ENCODE data around the gene DSC2. TPM values are rescaled to one million over a fixed set of nuclear protein-coding genes. Genes with fewer than 3 reads are reported as not detected.
"Not testable (repeated sequence)": the region's sequence is repeated elsewhere in the genome, so short reads cannot be mapped to it uniquely, and the experiment has no call there.

DSC2 gene
- total and polyA plus RNA-seq, 5 donors from 2014 or later, result not detected

- Mint-ChIP-seq H3K36me3 (no peaks in the 10 kb centered on the region), H3K4me1 (no peaks in the 10 kb centered on the region), H3K27ac (no peak overlapping the region), H3K4me3 (no peak overlapping the region), H3K9me3 (peaks cover 5 to 25% (median 8%) of the 10 kb centered on the region in 7 donors), H3K27me3 (peaks cover 27% of the 10 kb centered on the region)
- Histone ChIP-seq H3K36me3 (ENCODE audit: control insufficient read depth, insufficient read depth, low read length) (no peaks in the 10 kb centered on the region), H3K4me3 (ENCODE audit: low read depth, low read length) (no peak overlapping the region), H3K27me3 (ENCODE audit: control insufficient read depth, insufficient read depth, low read length) (no peaks in the 10 kb centered on the region), H3K27ac (ENCODE audit: insufficient read depth, low read length, poor library complexity, severe bottlenecking) (no peak overlapping the region), H3K9me3 (ENCODE audit: control insufficient read depth in 2 of 2, low read length in 2 of 2) (peaks cover 4 to 12% of the 10 kb centered on the region in 2 experiments), H3K4me1 (ENCODE audit: control insufficient read depth, insufficient read depth, low read length, poor library complexity, severe bottlenecking) (no peaks in the 10 kb centered on the region)
- ATAC-seq (ENCODE audit: low read depth in 2 of 2), result no peak
- no peak for DNase-seq
Observed at GRCh38 chr18:31042084-31042405, 60.2 kb downstream of the DSC2 start.

- Histone ChIP-seq H3K9me3 (ENCODE audit: control insufficient read depth in 2 of 2, low read length in 2 of 2) (peaks cover 4 to 12% of the 10 kb centered on the region in 2 experiments), H3K27me3 (ENCODE audit: control insufficient read depth, insufficient read depth, low read length) (no peaks in the 10 kb centered on the region), H3K27ac (ENCODE audit: insufficient read depth, low read length, poor library complexity, severe bottlenecking) (no peak overlapping the region), H3K4me3 (ENCODE audit: low read depth, low read length) (no peak overlapping the region), H3K4me1 (ENCODE audit: control insufficient read depth, insufficient read depth, low read length, poor library complexity, severe bottlenecking) (no peaks in the 10 kb centered on the region), H3K36me3 (ENCODE audit: control insufficient read depth, insufficient read depth, low read length) (no peaks in the 10 kb centered on the region)
- Mint-ChIP-seq H3K36me3 (no peaks in the 10 kb centered on the region), H3K9me3 (peaks cover 5 to 23% (median 8%) of the 10 kb centered on the region in 7 donors), H3K4me3 (no peak overlapping the region), H3K27ac (no peak overlapping the region), H3K4me1 (no peaks in the 10 kb centered on the region), H3K27me3 (peaks cover 27% of the 10 kb centered on the region)
- ATAC-seq (ENCODE audit: low read depth in 2 of 2) (no peak), DNase-seq (no peak)
Observed at GRCh38 chr18:31041271-31042083, 60.7 kb downstream of the DSC2 start.

DNA sequence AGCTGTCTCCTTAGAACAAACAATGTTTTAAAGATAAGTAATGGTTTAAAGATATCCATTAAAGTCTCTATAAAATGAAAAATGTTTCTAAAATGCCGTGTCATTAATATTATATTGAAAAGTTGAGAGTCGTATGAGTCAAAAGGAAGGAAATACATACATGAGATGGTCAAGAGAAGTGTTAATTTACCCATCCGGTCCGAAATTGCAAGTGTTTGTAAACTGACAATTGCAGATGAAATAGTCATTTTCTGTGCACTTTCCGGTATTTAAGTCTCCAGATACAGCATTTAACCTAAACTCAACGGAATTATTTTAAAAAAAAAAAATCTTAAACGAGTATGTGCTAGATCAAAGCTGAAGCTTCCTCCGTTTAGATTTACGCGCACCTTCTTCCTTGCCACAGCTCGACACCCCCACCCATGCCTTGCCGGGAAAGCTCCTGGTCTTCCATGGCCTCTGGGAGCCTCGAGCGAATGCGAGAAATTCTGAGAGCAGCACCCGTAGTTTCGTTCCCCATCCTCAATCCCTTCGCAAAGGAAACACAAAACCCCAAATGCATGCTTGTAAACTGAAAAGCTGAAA is 61.4 kb downstream of the DSC2 start:
- Histone ChIP-seq H3K4me1 (ENCODE audit: control insufficient read depth, insufficient read depth, low read length, poor library complexity, severe bottlenecking) (no peaks in the 10 kb centered on the region), H3K27me3 (ENCODE audit: control insufficient read depth, insufficient read depth, low read length) (no peaks in the 10 kb centered on the region), H3K36me3 (ENCODE audit: control insufficient read depth, insufficient read depth, low read length) (no peaks in the 10 kb centered on the region), H3K9me3 (ENCODE audit: control insufficient read depth in 2 of 2, low read length in 2 of 2) (peaks cover 4 to 12% of the 10 kb centered on the region in 2 experiments), H3K27ac (ENCODE audit: insufficient read depth, low read length, poor library complexity, severe bottlenecking) (no peak overlapping the region), H3K4me3 (ENCODE audit: low read depth, low read length) (no peak overlapping the region)
- no peak for ATAC-seq (ENCODE audit: low read depth in 2 of 2)
- Mint-ChIP-seq H3K9me3 (peaks cover 4 to 23% (median 6%) of the 10 kb centered on the region in 7 donors), H3K4me1 (no peaks in the 10 kb centered on the region), H3K4me3 (no peak overlapping the region), H3K27me3 (peaks cover 27% of the 10 kb centered on the region), H3K36me3 (no peaks in the 10 kb centered on the region), H3K27ac (no peak overlapping the region)
- DNase-seq, result no peak

DNA sequence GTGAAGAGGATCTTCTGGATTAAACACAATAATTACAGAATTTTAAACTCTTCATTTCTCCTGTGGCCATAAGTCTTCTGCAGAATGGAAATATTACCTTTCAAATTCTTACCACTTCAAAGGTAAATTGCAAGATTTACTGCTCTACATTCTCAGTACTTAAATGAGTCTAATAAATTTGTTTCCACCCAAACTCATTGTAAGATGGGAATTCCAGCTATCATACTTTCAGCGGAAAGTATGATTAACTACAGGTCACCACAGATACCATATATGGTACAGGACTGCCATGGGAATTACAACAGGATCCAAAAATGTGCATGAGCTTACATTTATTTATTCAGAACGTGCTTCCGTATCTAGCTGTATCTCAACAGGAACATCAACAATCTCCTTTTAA is 62.8 kb downstream of the DSC2 start:
- Mint-ChIP-seq H3K27me3 (peaks cover 27% of the 10 kb centered on the region), H3K4me3 (no peak overlapping the region), H3K27ac (no peak overlapping the region), H3K9me3 (peaks cover 2 to 22% (median 4%) of the 10 kb centered on the region in 7 donors), H3K36me3 (no peaks in the 10 kb centered on the region), H3K4me1 (no peaks in the 10 kb centered on the region)
- Histone ChIP-seq H3K4me3 (ENCODE audit: low read depth, low read length) (no peak overlapping the region), H3K27me3 (ENCODE audit: control insufficient read depth, insufficient read depth, low read length) (no peaks in the 10 kb centered on the region), H3K4me1 (ENCODE audit: control insufficient read depth, insufficient read depth, low read length, poor library complexity, severe bottlenecking) (no peaks in the 10 kb centered on the region), H3K9me3 (ENCODE audit: control insufficient read depth in 2 of 2, low read length in 2 of 2) (peaks cover 4 to 12% of the 10 kb centered on the region in 2 experiments), H3K36me3 (ENCODE audit: control insufficient read depth, insufficient read depth, low read length) (no peaks in the 10 kb centered on the region), H3K27ac (ENCODE audit: insufficient read depth, low read length, poor library complexity, severe bottlenecking) (no peak overlapping the region)
- DNase-seq (no peak), ATAC-seq (ENCODE audit: low read depth in 2 of 2) (no peak)

DNA sequence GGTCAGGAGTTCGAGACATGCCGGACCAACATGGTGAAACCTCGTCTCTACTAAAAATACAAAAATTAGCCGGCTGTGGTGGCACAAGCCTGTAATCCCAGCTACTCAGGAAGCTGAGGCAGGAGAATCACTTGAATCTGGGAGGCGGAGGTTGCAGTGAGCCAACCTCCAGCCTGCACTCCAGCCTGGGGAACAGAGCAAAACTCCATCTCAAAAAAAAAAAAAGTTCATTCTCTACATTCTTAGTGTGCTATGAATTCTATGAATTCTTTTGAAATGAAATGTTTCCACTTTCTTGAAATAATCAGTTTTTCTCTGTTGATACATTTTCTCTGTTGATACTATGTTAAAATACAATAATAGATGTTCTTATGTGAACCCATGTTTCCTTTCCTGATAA is 64.5 kb downstream of the DSC2 start:
- not testable (repeated sequence) for DNase-seq; H3K4me3 Mint-ChIP-seq; H3K36me3 Mint-ChIP-seq; H3K36me3 ChIP-seq (ENCODE audit: control insufficient read depth, insufficient read depth, low read length); H3K4me3 ChIP-seq (ENCODE audit: low read depth, low read length); H3K27ac ChIP-seq (ENCODE audit: insufficient read depth, low read length, poor library complexity, severe bottlenecking); H3K4me1 ChIP-seq (ENCODE audit: control insufficient read depth, insufficient read depth, low read length, poor library complexity, severe bottlenecking); ATAC-seq (ENCODE audit: low read depth in 2 of 2); H3K27me3 ChIP-seq (ENCODE audit: control insufficient read depth, insufficient read depth, low read length); H3K4me1 Mint-ChIP-seq; H3K27ac Mint-ChIP-seq
- Mint-ChIP-seq H3K27me3 (peaks cover 21% of the 10 kb centered on the region), H3K9me3 (peaks cover 1 to 12% (median 4%) of the 10 kb centered on the region in 7 donors)
- H3K9me3 ChIP-seq (ENCODE audit: control insufficient read depth in 2 of 2, low read length in 2 of 2), result peaks cover 2 to 12% of the 10 kb centered on the region in 2 experiments

GRCh38 chr18:31034541-31034940 is 67.7 kb downstream of the DSC2 start:
- Mint-ChIP-seq H3K27me3 (no peaks in the 10 kb centered on the region), H3K36me3 (no peaks in the 10 kb centered on the region), H3K4me3 (no peak overlapping the region), H3K9me3 (peaks cover 1 to 4% (median 4%) of the 10 kb centered on the region in 7 donors), H3K27ac (no peak overlapping the region), H3K4me1 (no peaks in the 10 kb centered on the region)
- Histone ChIP-seq H3K27ac (ENCODE audit: insufficient read depth, low read length, poor library complexity, severe bottlenecking) (no peak overlapping the region), H3K4me1 (ENCODE audit: control insufficient read depth, insufficient read depth, low read length, poor library complexity, severe bottlenecking) (no peaks in the 10 kb centered on the region), H3K27me3 (ENCODE audit: control insufficient read depth, insufficient read depth, low read length) (no peaks in the 10 kb centered on the region), H3K4me3 (ENCODE audit: low read depth, low read length) (no peak overlapping the region), H3K36me3 (ENCODE audit: control insufficient read depth, insufficient read depth, low read length) (no peaks in the 10 kb centered on the region), H3K9me3 (ENCODE audit: control insufficient read depth in 2 of 2, low read length in 2 of 2) (peaks cover 0 to 2% of the 10 kb centered on the region in 2 experiments)
- ATAC-seq (ENCODE audit: low read depth in 2 of 2), result no peak
- DNase-seq, result no peak

DNA sequence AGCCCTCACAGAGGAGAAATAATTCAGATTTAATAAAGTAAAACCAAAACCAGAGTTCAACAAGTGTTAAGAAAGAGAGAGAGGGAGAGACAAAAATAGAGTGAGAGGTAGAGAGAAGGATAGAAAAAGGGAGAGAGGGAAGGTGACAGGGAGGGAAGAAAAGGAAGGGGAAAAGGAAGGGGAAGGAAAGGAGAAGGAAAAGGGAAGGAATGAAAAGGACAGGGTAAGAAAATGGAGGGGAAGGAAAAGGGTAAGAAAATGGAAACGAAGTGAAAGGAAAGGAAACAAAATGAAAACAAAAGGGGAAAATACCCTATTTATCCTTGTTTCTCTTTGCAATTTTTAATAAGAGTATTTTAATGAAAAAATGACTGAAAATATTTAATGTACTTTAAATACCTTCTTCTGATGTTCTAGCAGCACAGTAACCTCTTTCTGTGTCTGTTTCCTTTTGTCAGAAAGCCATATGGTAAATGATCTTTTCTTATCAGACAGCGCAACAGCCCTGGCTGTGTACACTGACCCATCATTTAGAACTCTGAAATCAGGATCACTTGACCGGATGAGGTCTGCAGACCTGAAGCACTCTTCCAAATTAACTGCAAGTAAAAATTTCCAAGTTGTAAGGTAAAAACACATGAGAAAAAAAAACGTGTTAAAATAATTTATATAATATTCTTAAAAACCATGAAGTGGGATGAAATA is 71.5 kb downstream of the DSC2 start:
- no peak overlapping the region for H3K27ac Mint-ChIP-seq
- H3K27ac ChIP-seq (ENCODE audit: insufficient read depth, low read length, poor library complexity, severe bottlenecking), result no peak overlapping the region
- DNase-seq, result no peak
- H3K9me3 Mint-ChIP-seq, result peaks cover 2 to 13% (median 4%) of the 10 kb centered on the region in 7 donors
- H3K4me1 ChIP-seq (ENCODE audit: control insufficient read depth, insufficient read depth, low read length, poor library complexity, severe bottlenecking), result no peaks in the 10 kb centered on the region
- no peak overlapping the region for H3K4me3 Mint-ChIP-seq
- H3K36me3 Mint-ChIP-seq, result no peaks in the 10 kb centered on the region
- H3K27me3 ChIP-seq (ENCODE audit: control insufficient read depth, insufficient read depth, low read length), result no peaks in the 10 kb centered on the region
- no peak overlapping the region for H3K4me3 ChIP-seq (ENCODE audit: low read depth, low read length)
- no peaks in the 10 kb centered on the region for H3K4me1 Mint-ChIP-seq
- no peaks in the 10 kb centered on the region for H3K27me3 Mint-ChIP-seq
- no peaks in the 10 kb centered on the region for H3K36me3 ChIP-seq (ENCODE audit: control insufficient read depth, insufficient read depth, low read length)
- no peak for ATAC-seq (ENCODE audit: low read depth in 2 of 2)
- peaks cover 0 to 2% of the 10 kb centered on the region in 2 experiments for H3K9me3 ChIP-seq (ENCODE audit: control insufficient read depth in 2 of 2, low read length in 2 of 2)

Measured in CD4-positive, CD25-positive, alpha-beta regulatory T cell (primary cell).